Measurements from ENCODE around the gene EFNB3.
A peak's percentile ranks its signal among the peaks of the same experiment; 100 is the strongest.

The EFNB3 gene

GRCh38 chr17:7716901-7717755 is 12.1 kb downstream of the EFNB3 start, which contains the start of gene DNAH2:
Gene DNAH2, plus strand, starts transcription at chr17:7717744. Its CDS starts 1,991 bp downstream, at chr17:7719735.
- FAIRE-seq (peak; percentile 89), DNase-seq (ENCODE audit: insufficient read length, low spot score) (peak; percentile 91)

DNA sequence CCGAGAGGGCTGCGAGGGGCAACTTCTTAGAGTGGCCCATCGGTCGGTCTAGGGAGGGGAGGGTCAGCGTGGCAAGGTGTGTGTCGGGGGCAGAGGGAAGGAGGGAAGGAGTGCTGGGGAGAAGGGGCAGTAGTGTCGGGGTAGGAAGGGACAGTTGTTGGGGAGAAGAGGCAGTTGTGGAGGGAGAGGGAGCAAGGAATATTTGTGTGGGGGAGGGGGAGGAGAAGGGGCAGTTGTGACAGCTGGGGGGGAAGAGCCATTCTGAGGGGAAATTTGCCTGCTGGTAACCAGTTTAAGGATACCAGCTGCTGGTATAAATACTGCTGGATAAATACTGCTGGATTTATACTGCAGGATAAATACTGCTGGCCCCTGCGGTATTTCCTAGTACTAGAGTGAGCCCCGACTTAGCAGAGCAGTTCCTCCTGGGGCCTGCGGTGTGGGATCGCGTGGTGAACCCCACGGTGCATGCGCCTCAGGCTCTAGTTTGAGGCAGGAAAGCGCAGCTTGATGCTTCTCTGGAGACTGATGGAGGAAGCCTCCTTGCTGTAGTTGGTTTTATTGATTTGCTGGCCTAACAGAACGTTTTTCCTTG is 12.9 kb downstream of the EFNB3 start:
- FAIRE-seq = no peak
- no peak for DNase-seq (ENCODE audit: insufficient read length, low spot score)

GRCh38 chr17:7719661-7720060 is 14.7 kb downstream of the EFNB3 start:
- FAIRE-seq (no peak), DNase-seq (ENCODE audit: insufficient read length, low spot score) (no peak)

DNA sequence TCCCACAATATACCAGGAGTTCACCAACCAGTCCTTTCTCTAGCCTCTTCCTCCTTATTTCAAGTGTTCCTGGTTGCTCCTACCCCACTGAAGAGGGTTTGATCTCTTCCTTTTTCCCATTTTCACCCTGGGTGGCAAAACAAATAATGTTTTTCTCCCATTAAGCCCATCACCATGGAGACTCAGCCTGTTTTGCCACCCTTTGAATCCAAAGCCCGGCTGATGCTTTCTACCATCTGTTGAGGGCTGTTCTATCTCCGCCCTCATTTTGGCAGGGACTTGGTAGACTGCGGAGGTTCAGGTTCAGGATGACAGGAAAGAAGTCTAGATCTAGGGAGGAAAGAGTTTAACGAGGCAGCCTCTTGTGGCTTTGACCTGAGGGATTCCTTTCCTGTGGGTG is 15.1 kb downstream of the EFNB3 start:
- DNase-seq (ENCODE audit: insufficient read length, low spot score) = no peak
- no peak for FAIRE-seq

DNA sequence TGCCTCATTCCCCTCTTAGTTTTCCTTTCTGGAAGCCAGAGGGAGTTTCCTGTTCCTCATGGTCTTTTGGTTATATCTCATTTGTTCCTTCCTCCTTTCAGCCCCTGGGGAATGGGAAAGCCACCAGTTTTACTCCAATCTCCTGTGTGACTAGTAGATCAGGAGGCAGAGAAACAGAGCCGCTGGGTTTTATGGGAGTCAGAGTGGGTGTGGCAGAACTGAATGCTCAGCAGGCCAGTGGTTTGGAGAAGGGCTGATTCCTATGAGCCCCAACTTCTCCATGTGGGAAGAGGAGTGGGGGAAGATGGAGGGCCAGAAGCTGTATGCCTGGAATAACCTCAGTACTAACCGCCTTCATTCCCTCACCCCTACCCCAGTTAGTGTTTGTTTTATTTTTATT is 16.6 kb downstream of the EFNB3 start:
- DNase-seq (ENCODE audit: insufficient read length, low spot score) (no peak), FAIRE-seq (no peak)

DNA sequence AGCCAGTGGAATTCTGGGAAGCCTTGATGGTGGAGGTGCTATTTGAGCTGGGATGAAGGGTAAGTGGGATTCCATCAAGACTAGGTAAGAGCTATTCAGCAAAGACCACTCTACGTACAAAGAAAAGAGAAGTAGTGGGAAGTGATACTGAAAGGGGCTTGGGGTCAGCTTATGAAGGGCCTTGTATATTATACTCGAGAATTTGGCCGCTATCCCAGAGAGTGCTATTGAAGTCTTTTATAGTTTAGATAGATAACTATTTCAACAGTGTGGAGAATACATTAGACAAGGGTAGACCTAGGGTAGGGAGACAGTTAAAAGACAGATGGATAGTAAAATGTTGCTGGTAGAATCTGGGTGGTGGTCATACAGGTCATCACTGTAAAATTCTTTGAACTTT is 22.9 kb downstream of the EFNB3 start:
- no peak for DNase-seq (ENCODE audit: insufficient read length, low spot score)
- FAIRE-seq = no peak

- DNase-seq (ENCODE audit: insufficient read length, low spot score) = no peak
Observed at GRCh38 chr17:7729816-7730215, 24.8 kb downstream of the EFNB3 start.

GRCh38 chr17:7732981-7733539 is 28.1 kb downstream of the EFNB3 start:
- FAIRE-seq (no peak), DNase-seq (ENCODE audit: insufficient read length, low spot score) (no peak)

More at GRCh38 chr17:7729816-7730215, 24.8 kb downstream of the EFNB3 start:
- no peak for FAIRE-seq

DNA sequence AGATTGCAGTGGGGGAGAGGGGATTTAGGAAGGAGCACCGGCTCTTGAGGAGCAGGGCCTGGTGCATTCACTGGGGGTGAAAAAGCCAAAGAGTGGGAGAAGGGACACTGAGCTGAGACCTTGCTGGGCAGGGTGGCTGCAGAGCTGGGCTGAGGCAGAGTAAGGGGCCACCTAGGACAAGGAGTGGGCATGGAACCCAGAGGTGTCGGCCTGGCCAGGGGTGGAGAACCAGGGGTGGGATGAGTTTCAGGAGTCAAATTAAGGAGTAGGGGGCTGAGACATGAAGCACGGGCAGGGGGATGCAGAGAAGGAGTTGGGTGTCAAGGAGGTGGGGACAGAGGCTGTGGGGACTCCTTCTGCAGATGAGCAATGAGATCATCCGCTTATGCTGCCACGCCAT is 32.6 kb downstream of the EFNB3 start:
- DNase-seq (ENCODE audit: insufficient read length, low spot score) = no peak
- no peak for FAIRE-seq

DNA sequence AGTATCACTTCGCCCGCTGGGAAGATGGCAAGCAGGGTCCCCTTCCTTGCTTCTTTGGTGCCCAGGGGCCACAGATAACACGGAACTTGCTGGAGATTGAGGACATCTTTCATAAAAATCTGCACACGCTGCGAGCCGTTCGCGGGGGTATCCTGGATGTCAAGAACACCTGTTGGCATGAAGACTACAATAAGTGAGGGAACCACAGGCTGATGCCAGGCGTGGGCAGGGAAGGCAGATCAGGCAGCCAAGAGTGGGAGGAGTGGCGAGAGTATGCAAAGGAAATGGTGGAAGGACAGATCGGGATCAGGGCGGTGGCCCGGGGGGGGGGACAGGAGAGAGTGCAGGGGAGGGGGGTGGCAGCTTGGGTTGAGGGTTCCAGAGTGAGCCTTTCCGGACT is 34.7 kb downstream of the EFNB3 start:
- FAIRE-seq = no peak
- no peak for DNase-seq (ENCODE audit: insufficient read length, low spot score)

DNA sequence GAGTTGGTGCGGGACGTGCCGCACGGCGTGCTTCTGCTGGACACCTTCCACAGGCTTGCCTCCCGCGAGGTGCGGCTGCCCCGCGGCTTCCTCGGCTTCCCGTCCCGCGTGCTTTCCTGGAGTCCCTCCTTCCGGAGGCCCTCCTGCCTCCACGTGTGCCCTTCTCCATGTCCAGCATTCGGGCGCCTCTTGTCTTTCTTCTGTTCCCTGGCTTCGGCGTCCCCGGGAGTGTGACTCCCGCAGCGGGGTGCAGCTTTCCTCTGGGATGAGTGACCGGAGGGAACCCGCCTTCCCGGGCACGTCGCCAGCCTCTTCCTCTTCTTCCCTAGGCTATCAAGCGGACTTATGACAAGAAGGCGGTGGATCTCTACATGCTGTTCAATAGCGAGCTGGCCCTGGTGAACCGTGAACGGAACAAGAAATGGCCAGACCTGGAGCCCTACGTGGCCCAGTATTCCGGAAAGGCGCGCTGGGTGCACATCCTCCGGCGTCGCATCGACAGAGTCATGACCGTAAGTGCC is 35.5 kb downstream of the EFNB3 start:
- DNase-seq (ENCODE audit: insufficient read length, low spot score) (no peak), FAIRE-seq (no peak)

- FAIRE-seq (peak; percentile 65), DNase-seq (ENCODE audit: insufficient read length, low spot score) (no peak)
Observed at GRCh38 chr17:7742729-7743128, 37.7 kb downstream of the EFNB3 start.

DNA sequence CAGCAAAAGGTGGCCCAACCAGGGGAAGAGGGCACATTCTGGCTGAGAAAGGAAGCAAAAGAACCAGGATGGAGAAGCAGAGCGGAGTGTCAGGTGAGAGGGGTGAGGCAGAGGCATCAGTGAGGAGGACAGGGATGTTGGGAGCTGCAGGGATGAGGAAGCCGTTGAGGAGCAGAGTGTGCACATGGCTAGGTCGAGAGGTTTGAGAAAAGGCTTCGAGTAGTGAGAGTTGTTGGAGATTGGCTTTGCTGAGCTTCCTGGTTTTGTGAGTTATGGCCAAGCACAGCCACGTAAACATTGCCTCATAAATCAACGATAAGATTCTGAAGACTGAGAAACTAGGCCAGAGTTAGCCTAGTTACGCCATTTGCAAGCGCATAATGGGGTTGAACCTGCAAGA is 39.4 kb downstream of the EFNB3 start:
- no peak for FAIRE-seq

DNA sequence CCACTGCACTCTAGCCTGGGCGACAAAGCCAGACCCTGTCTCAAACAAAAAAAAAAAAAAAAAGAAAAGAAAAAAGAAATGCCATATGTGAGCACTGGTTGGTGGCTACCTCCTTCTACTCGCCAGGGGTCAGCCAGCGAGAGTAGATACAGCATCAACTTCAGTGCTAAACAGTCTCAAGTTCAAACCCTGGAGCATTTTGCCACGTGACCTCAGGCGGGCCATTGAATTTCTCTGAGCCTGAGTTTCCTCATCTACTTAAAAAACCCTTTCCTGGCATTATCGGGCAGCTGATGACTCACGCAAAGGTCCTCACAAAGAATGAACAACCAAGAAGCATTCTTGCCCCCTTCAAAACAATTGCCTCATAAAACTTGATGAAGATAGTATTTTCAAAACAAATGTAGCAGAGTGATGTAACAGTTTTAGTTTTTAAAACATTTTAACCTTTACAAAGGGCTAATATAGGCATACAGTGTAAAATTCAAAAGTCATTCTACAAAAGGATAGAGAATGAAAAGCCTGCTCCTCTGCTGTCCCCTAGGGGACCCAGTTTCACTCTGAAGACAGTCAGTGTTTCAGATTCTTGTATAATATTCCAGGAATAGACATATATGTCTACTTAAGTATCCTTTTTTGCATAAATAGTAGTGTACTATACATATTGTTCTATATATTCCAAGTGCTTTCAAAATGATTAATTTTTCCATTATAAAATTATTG is 40.9 kb downstream of the EFNB3 start:
- DNase-seq (ENCODE audit: insufficient read length, low spot score) (peak; percentile 89), FAIRE-seq (peak; percentile 26)

More for the DNA sequence above, 39.4 kb downstream of the EFNB3 start:
- DNase-seq (ENCODE audit: insufficient read length, low spot score) = no peak

DNA sequence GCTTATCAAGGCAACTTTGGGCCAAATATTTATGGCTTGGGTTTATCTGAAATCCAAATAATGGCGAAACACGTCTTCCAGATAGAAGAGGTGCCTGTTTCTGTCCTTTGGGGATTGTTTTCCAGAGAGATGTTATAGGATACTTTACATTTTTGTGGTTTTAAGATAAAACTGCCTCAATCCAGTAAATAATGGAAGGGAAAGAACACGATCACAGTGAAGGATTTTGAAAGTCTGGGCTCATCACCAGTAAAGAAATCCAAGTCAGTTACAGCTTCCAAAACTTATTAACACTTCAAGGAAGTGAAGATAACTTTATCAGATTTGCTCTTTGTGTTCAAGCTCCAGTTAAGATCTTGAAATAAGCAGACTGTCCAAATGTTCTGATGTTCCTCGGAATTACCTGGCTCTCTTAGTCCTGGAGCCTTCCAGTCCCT is 42.7 kb downstream of the EFNB3 start:
- FAIRE-seq = no peak
- peak; percentile 52 for DNase-seq (ENCODE audit: insufficient read length, low spot score)

DNA sequence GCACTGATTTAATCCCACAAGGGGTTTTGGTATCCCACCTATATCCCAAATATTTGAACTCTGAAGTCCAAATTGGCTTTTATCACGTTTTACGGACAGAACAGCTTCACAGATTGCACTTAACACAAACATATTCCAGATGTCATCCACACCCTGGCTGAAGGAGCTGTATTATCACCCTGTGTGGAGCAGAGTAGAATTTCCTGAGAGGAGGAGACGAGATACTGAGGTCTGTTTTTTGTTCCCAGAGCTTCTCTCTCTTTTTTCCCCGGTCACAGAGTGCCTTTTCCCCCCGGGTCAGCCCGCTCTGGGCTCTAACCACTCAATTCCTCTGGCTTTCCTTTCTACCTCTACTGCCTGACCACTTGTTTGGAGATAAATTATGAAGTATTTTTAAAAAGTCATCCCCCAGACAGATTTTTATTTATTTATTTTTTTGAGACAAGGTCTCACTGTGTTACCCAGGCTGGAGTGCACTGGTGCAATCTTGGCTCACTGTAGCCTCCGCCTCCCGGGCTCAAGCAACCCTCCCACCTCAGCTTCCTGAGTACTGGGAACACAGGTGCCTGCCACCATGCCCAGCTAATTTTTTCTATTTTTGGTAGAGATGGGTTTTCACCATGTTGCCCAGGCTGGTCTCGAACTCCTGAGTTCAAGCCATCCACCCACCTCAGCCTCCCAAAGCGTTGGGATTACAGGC is 43.2 kb downstream of the EFNB3 start:
- no peak for DNase-seq (ENCODE audit: insufficient read length, low spot score)
- no peak for FAIRE-seq

DNA sequence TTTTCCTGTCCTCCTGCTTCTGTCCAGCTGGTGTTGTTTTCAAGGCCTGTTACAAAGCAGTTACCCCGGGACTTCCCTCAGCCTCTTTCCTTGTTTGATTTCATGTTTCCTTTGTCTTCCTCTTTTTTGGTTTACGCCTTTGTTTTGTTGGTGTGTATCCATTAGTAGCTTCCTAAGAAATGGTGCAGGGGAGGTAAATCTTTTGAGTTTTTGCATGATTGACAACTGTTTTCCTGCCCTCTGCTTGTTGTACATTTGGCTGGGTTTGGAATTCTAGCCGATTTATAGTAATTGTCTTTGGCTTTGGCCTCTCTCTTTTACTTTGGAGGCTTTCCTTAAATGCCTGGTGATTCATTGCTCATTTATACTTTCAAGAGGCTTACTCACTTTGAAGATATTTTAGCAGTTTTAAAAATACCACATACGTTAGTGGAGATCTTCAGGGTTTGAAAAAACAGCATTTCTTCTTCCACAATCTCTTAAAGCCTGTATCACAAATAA is 45.4 kb downstream of the EFNB3 start:
- FAIRE-seq (no peak), DNase-seq (ENCODE audit: insufficient read length, low spot score) (peak; percentile 45)

- DNase-seq (ENCODE audit: insufficient read length, low spot score) = no peak
- FAIRE-seq = no peak
Observed at GRCh38 chr17:7754656-7755055, 49.7 kb downstream of the EFNB3 start.

GRCh38 chr17:7755095-7755890 is 50.3 kb downstream of the EFNB3 start:
- FAIRE-seq = no peak
- DNase-seq (ENCODE audit: insufficient read length, low spot score) = no peak
